Renal cortical epithelial cell (primary cell): ENCODE measurements around the gene SLC38A10. TPM values are rescaled to one million over a fixed set of nuclear protein-coding genes. Genes with fewer than 3 reads are reported as not detected.
A peak's percentile ranks its signal among the peaks of the same experiment; 100 is the strongest.

ENCODE experiments used
- DNase-seq: peaks from one replicate; pipeline ENCODE4 v3.0.0-alpha.2; 2011; ENCODE audit warnings: low read depth
- total RNA-seq: library from RNA; depleted of rRNA; stranded (reverse); fragments of >200 nt; gene quantifications from 2 replicates; pipeline ENCODE4 v1.2.3, GENCODE V29; 2014

The SLC38A10 gene
- total RNA-seq, 1 donor from 2014 or later: 127 TPM

- DNase-seq: no peak
Observed at GRCh38 chr17:81277946-81278693, 17.0 kb downstream of the SLC38A10 start.

GRCh38 chr17:81277421-81277820 is 17.7 kb downstream of the SLC38A10 start:
- no peak for DNase-seq

- no peak for DNase-seq
Observed at GRCh38 chr17:81276781-81277180, 18.3 kb downstream of the SLC38A10 start.

GRCh38 chr17:81274471-81274855 is 20.6 kb downstream of the SLC38A10 start:
- no peak for DNase-seq

- no peak for DNase-seq
Observed at GRCh38 chr17:81273698-81274470, 21.2 kb downstream of the SLC38A10 start.

GRCh38 chr17:81272616-81273015 is 22.5 kb downstream of the SLC38A10 start:
- no peak for DNase-seq

GRCh38 chr17:81271226-81271625 is 23.9 kb downstream of the SLC38A10 start:
- no peak for DNase-seq

- no peak for DNase-seq
Observed at GRCh38 chr17:81270279-81270678, 24.8 kb downstream of the SLC38A10 start.

- no peak for DNase-seq
Observed at GRCh38 chr17:81267390-81268067, 27.6 kb downstream of the SLC38A10 start.

- DNase-seq: no peak
Observed at GRCh38 chr17:81265576-81265975, 29.5 kb downstream of the SLC38A10 start.

- no peak for DNase-seq
Observed at GRCh38 chr17:81264640-81265039, 30.5 kb downstream of the SLC38A10 start.

GRCh38 chr17:81263371-81264181 is 31.5 kb downstream of the SLC38A10 start:
- DNase-seq: no peak

GRCh38 chr17:81261582-81262336 is 33.3 kb downstream of the SLC38A10 start:
- DNase-seq: no peak

- DNase-seq: no peak
Observed at GRCh38 chr17:81261096-81261495, 34.0 kb downstream of the SLC38A10 start.

- no peak for DNase-seq
Observed at GRCh38 chr17:81260641-81261040, 34.5 kb downstream of the SLC38A10 start.

- no peak for DNase-seq
Observed at GRCh38 chr17:81260171-81260570, 34.9 kb downstream of the SLC38A10 start.

- no peak for DNase-seq
Observed at GRCh38 chr17:81259058-81259605, 36.0 kb downstream of the SLC38A10 start.

GRCh38 chr17:81258292-81258691 is 36.8 kb downstream of the SLC38A10 start:
- no peak for DNase-seq

GRCh38 chr17:81257533-81257932 is 37.6 kb downstream of the SLC38A10 start:
- no peak for DNase-seq

- peak; percentile 62 for DNase-seq
Observed at GRCh38 chr17:81256616-81257015, 38.5 kb downstream of the SLC38A10 start.
